HepG2 (cell line): ENCODE results near the gene TCFL5. TPM values are rescaled to one million over a fixed set of nuclear protein-coding genes. Genes with fewer than 3 reads are reported as not detected.

Experiments used
- ATAC-seq: fragments of 200-7000 bp; cut with Tn5 transposase; 3 replicates; pipeline ENCODE4 v1.9.1; 2020; ENCODE audit warnings: mild to moderate bottlenecking, moderate library complexity
- BruUV-seq: library from RNA; stranded (reverse); fragments of 400-500 nt; replicated peaks from 2 replicates; lab custom pipeline; 2021; lab: Mats Ljungman, UMichigan
- CTCF ChIA-PET: fragments of 300-600 bp; formaldehyde crosslinking; extraction: SDS; loops from one replicate; lab custom pipeline; 2021; ENCODE audit warnings: low total read pairs, inconsistent platforms, low intra/inter-chr PET ratio; lab: Yijun Ruan, JAX
- POLR2A ChIA-PET: fragments of 350-600 bp; sonication (Branson Sonifier 250); formaldehyde crosslinking; loops from one replicate; lab custom pipeline; 2020; ENCODE audit warnings: antibody characterized with exemption, inconsistent platforms; lab: Yijun Ruan, JAX
- DNase-seq: peaks from one replicate; pipeline ENCODE4 v3.0.0-alpha.2; 2015; ENCODE audit warnings: low spot score
- FAIRE-seq: peaks from 3 replicates; lab custom pipeline; 2011; peaks lifted over from hg19 to GRCh38; lab: Jason Lieb, UNC
- H2AFZ ChIP-seq: one replicate; pipeline ENCODE4 v1.6.1; 2011; ENCODE audit warnings: low read length, inconsistent platforms
- H3K27ac ChIP-seq: fragments of 300-600 bp; 3 replicates; pipeline ENCODE4 v1.8.0; 2011; ENCODE audit warnings: mixed run types, mild to moderate bottlenecking, mixed read lengths, low read length, inconsistent platforms; ENCODE audit not compliant: insufficient read depth; ENCODE audit errors: extremely low read length
- H3K27me3 ChIP-seq, 2 experiments: fragments of 200-600 bp in 1 of 2; 2 replicates in 1 of 2; 3 replicates in 1 of 2; pipeline versions ENCODE4 v1.6.0 to v1.8.0; 2011; ENCODE audit warnings: low read length in 2 of 2, mild to moderate bottlenecking in 2 of 2, moderate library complexity in 2 of 2, inconsistent platforms in 1 of 2; ENCODE audit not compliant: insufficient read depth in 2 of 2, control insufficient read depth in 1 of 2
- H3K36me3 ChIP-seq, 2 experiments: fragments of 200-600 bp in 1 of 2; replicated peaks in 1 of 2; 2 replicates in 1 of 2; 3 replicates in 1 of 2; pipeline versions ENCODE4 v1.5.1 to v1.8.0; 2011; ENCODE audit warnings: low read length in 2 of 2, inconsistent platforms in 1 of 2; ENCODE audit not compliant: insufficient read depth in 2 of 2, control insufficient read depth in 1 of 2
- H3K4me1 ChIP-seq: 2 replicates; pipeline ENCODE4 v1.5.1; 2012; ENCODE audit warnings: low read length, inconsistent platforms; ENCODE audit not compliant: insufficient read depth
- H3K4me2 ChIP-seq: 2 replicates; pipeline ENCODE4 v1.6.0; 2011; ENCODE audit warnings: low read depth, low read length, inconsistent platforms
- H3K4me3 ChIP-seq, 3 experiments: fragments of 200-600 bp in 1 of 3; sonication (generic), shearing (Covaris generic) in 1 of 3; replicated peaks in 1 of 3; 2 replicates each; pipeline ENCODE4 v1.5.1; 2011 to 2016; ENCODE audit warnings: low read length in 3 of 3, inconsistent platforms in 2 of 3, low read depth in 2 of 3, mild to moderate bottlenecking in 2 of 3, control low read depth in 1 of 3, mixed read lengths in 1 of 3; ENCODE audit not compliant: insufficient read depth in 1 of 3
- H3K79me2 ChIP-seq: one replicate; pipeline ENCODE4 v1.6.1; 2011; ENCODE audit warnings: low read length, inconsistent platforms; ENCODE audit not compliant: insufficient read depth
- H3K9ac ChIP-seq: 2 replicates; pipeline ENCODE4 v1.6.0; 2011; ENCODE audit warnings: mild to moderate bottlenecking, low read depth, low read length, inconsistent platforms; ENCODE audit not compliant: insufficient read depth
- H3K9me3 ChIP-seq: 2 replicates; pipeline ENCODE4 v1.5.1; 2012; ENCODE audit warnings: mild to moderate bottlenecking, low read length
- H4K20me1 ChIP-seq: 2 replicates; pipeline ENCODE4 v1.6.0; 2011; ENCODE audit warnings: inconsistent platforms, mild to moderate bottlenecking, low read length, moderate library complexity; ENCODE audit not compliant: insufficient read depth
- AGO2 ChIP-seq: fragments of 200-400 bp; formaldehyde crosslinking; optimal IDR thresholded peaks from 2 replicates; pipeline ENCODE3; 2017; ENCODE audit warnings: mild to moderate bottlenecking, low read depth, low read length, moderate library complexity
- NFAT5 ChIP-seq: sonication (generic); formaldehyde crosslinking; IDR thresholded peaks from 2 replicates; pipeline ENCODE4 v1.4.0; 2020; ENCODE audit warnings: missing genetic modification reagents
- NR2C2 ChIP-seq: sonication (generic); formaldehyde crosslinking; IDR thresholded peaks from 2 replicates; pipeline ENCODE4 v1.4.0; 2020; ENCODE audit warnings: missing genetic modification reagents, mild to moderate bottlenecking, moderate library complexity, borderline replicate concordance
- POLR2G ChIP-seq: fragments of 200-400 bp; formaldehyde crosslinking; IDR thresholded peaks from 2 replicates; pipeline ENCODE4 v1.6.1; 2018; ENCODE audit warnings: mild to moderate bottlenecking, low read depth, low read length, moderate library complexity
- RBM22 ChIP-seq: fragments of 200-400 bp; formaldehyde crosslinking; optimal IDR thresholded peaks from 2 replicates; pipeline ENCODE3; 2017; ENCODE audit warnings: mild to moderate bottlenecking, low read length, moderate library complexity
- SNAI1 ChIP-seq: sonication (generic); formaldehyde crosslinking; IDR thresholded peaks from 2 replicates; pipeline ENCODE4 v1.5.0; 2020; ENCODE audit warnings: mild to moderate bottlenecking, missing genetic modification reagents, borderline replicate concordance
- ZNF234 ChIP-seq: sonication (generic); formaldehyde crosslinking; conservative IDR thresholded peaks from 2 replicates; pipeline ENCODE4 v1.5.1; 2020; ENCODE audit warnings: mild to moderate bottlenecking, missing genetic modification reagents
- ZNF891 ChIP-seq: sonication (generic); formaldehyde crosslinking; IDR thresholded peaks from 2 replicates; pipeline ENCODE4 v1.5.0; 2020; ENCODE audit warnings: mild to moderate bottlenecking, missing genetic modification reagents
- WGBS: methylation state at CpG from one replicate; pipeline ENCODE4 v1.1.6; 2017; ENCODE audit warnings: low lambda C conversion rate; 5-methylcytosine and 5-hydroxymethylcytosine counted together
- in situ Hi-C: cut with HindIII; loops from 2 replicates; pipeline ENCODE4 v1.10.0; 2017; ENCODE audit warnings: low pct_unique_long_range_greater_than_20kb; ENCODE audit not compliant: extremely low pct_ligation_motif_present
- intact Hi-C: fragments of 100-400 bp; cut with micrococcal nuclease; formaldehyde crosslinking; loops from one replicate; pipeline ENCODE4 v1.10.0; 2022; ENCODE audit not compliant: unreplicated experiment
- polyA plus RNA-seq, 8 experiments: library from polyadenylated mRNA; depleted of rRNA in 3 of 8; stranded (reverse) in 7 of 8; unstranded in 1 of 8; fragments of >200 nt; fragmentation: Illumina TruSeq in 4 of 8; extraction: Trizol in 4 of 8; gene quantifications; 2 replicates each; pipeline versions ENCODE4 v1.2.1 to v1.2.3, GENCODE V29; 2011 to 2016; ENCODE audit warnings: low read depth in 4 of 8, missing spikeins in 1 of 8, mixed read lengths in 1 of 8; ENCODE audit not compliant: insufficient read depth in 1 of 8
- total RNA-seq, 5 experiments: library from RNA; depleted of rRNA; stranded (reverse); fragments of >200 nt; fragmentation: Illumina TruSeq; extraction: Trizol; gene quantifications; 2 replicates each; pipeline ENCODE4 v1.2.3, GENCODE V29; 2016; ENCODE audit warnings: low read depth in 1 of 5
- TF ChIP-seq, protein P1 (sequence below): sonication (generic); formaldehyde crosslinking; IDR thresholded peaks from 2 replicates; pipeline ENCODE4 v1.5.0; 2020; ENCODE audit warnings: missing genetic modification reagents, mild to moderate bottlenecking, borderline replicate concordance
- TF ChIP-seq, protein P2 (sequence below): sonication (generic); formaldehyde crosslinking; IDR thresholded peaks from 2 replicates; pipeline ENCODE4 v1.4.0; 2020; ENCODE audit warnings: missing genetic modification reagents, borderline replicate concordance

TCFL5 gene
- total and polyA plus RNA-seq, 2 of the 13 experiments (the other 11 are each of a cell fraction or from before 2014, with no cell fraction given) = 14.8 to 20.0 TPM

GRCh38 chr20:62834967-62835730 lies 26.5 kb downstream of the TCFL5 start:
- peak; percentile 68 for TF ChIP-seq RBM22
- no peak for TF ChIP-seq NFAT5 (CRISPR knock-in tag)
- TF ChIP-seq ZNF891 (CRISPR knock-in tag) = no peak
- TF ChIP-seq SNAI1 (CRISPR knock-in tag) = no peak
- TF ChIP-seq, protein P1, sequence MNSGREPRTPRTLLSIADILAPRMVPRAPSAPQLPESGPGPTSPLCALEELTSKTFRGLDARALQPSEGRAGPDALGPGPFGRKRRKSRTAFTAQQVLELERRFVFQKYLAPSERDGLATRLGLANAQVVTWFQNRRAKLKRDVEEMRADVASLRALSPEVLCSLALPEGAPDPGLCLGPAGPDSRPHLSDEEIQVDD (CRISPR knock-in tag) = no peak
- no peak for TF ChIP-seq NR2C2
- TF ChIP-seq, protein P2, sequence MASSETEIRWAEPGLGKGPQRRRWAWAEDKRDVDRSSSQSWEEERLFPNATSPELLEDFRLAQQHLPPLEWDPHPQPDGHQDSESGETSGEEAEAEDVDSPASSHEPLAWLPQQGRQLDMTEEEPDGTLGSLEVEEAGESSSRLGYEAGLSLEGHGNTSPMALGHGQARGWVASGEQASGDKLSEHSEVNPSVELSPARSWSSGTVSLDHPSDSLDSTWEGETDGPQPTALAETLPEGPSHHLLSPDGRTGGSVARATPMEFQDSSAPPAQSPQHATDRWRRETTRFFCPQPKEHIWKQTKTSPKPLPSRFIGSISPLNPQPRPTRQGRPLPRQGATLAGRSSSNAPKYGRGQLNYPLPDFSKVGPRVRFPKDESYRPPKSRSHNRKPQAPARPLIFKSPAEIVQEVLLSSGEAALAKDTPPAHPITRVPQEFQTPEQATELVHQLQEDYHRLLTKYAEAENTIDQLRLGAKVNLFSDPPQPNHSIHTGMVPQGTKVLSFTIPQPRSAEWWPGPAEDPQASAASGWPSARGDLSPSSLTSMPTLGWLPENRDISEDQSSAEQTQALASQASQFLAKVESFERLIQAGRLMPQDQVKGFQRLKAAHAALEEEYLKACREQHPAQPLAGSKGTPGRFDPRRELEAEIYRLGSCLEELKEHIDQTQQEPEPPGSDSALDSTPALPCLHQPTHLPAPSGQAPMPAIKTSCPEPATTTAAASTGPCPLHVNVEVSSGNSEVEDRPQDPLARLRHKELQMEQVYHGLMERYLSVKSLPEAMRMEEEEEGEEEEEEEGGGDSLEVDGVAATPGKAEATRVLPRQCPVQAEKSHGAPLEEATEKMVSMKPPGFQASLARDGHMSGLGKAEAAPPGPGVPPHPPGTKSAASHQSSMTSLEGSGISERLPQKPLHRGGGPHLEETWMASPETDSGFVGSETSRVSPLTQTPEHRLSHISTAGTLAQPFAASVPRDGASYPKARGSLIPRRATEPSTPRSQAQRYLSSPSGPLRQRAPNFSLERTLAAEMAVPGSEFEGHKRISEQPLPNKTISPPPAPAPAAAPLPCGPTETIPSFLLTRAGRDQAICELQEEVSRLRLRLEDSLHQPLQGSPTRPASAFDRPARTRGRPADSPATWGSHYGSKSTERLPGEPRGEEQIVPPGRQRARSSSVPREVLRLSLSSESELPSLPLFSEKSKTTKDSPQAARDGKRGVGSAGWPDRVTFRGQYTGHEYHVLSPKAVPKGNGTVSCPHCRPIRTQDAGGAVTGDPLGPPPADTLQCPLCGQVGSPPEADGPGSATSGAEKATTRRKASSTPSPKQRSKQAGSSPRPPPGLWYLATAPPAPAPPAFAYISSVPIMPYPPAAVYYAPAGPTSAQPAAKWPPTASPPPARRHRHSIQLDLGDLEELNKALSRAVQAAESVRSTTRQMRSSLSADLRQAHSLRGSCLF (CRISPR knock-in tag) = no peak
- TF ChIP-seq AGO2 = peak; percentile 73
- TF ChIP-seq POLR2G = peak; percentile 39; the same call in 1 of the 2 replicates
- TF ChIP-seq ZNF234 = 0 out of 2 replicates have a peak, but pooled peaks have one; percentile 25
- 94% methylated on average over 24 of the region's 24 CpGs for WGBS
- POLR2A ChIA-PET = no interaction called here
- Histone ChIP-seq H3K79me2 (no peaks in the 10 kb centered on the region), H3K4me2 (no peak overlapping the region), H4K20me1 (no peaks in the 10 kb centered on the region), H3K9me3 (no peaks in the 10 kb centered on the region), H3K9ac (no peak overlapping the region), H2AFZ (no peak overlapping the region), H3K4me3 (no peak overlapping the region), H3K36me3 (peaks cover 10 to 17% of the 10 kb centered on the region in 2 experiments; a peak in 4 of 5 replicates), H3K27ac (no peak overlapping the region), H3K4me1 (peaks cover 29% of the 10 kb centered on the region), H3K27me3 (no peaks in the 10 kb centered on the region)
- CTCF ChIA-PET = no interaction called here
- no TSS peak for BruUV-seq
- in situ Hi-C loops = no loop called here
- intact Hi-C loops = no loop called here
- DNase-seq = no peak
- no peak for FAIRE-seq
- ATAC-seq = no peak
